BJ (cell line): ENCODE data around the gene CDC25B. TPM values are rescaled to one million over a fixed set of nuclear protein-coding genes. Genes with fewer than 3 reads are reported as not detected.

Source experiments
- CTCF ChIA-PET: fragments of 350-600 bp; formaldehyde crosslinking; extraction: SDS; loops from one replicate; lab custom pipeline; 2021; ENCODE audit warnings: antibody characterized with exemption, inconsistent platforms; lab: Yijun Ruan, JAX
- POLR2A ChIA-PET: fragments of 300-600 bp; sonication (Branson Sonifier 250); formaldehyde crosslinking; extraction: SDS; loops from one replicate; lab custom pipeline; 2021; ENCODE audit warnings: antibody characterized with exemption; lab: Charles Lee
- DNase-seq: peaks from one replicate; pipeline ENCODE4 v3.0.0-alpha.2; 2011; ENCODE audit warnings: low read depth
- H3K27me3 ChIP-seq: 2 replicates; pipeline ENCODE4 v1.6.0; 2011; ENCODE audit warnings: low read length; ENCODE audit not compliant: control insufficient read depth, insufficient read depth
- H3K36me3 ChIP-seq: 2 replicates; pipeline ENCODE4 v1.5.1; 2011; ENCODE audit warnings: low read length; ENCODE audit not compliant: control insufficient read depth, insufficient read depth
- H3K4me3 ChIP-seq: 2 replicates; pipeline ENCODE4 v1.5.1; 2011; ENCODE audit warnings: low read depth, mild to moderate bottlenecking, control low read depth, low read length
- CTCF ChIP-seq: IDR thresholded peaks from 2 replicates; pipeline ENCODE4 v1.5.1; 2011; ENCODE audit warnings: low read depth, mild to moderate bottlenecking, control low read depth, inconsistent platforms, low read length, moderate library complexity; ENCODE audit not compliant: insufficient read depth
- polyA minus RNA-seq: library from RNA; depleted of rRNA, polyadenylated mRNA; stranded (reverse); fragments of >200 nt; gene quantifications from 2 replicates; pipeline ENCODE4 v1.2.3, GENCODE V29; 2011; rRNA and poly(A)+ RNA removed
- polyA plus RNA-seq: library from polyadenylated mRNA; depleted of rRNA; stranded (reverse); fragments of >200 nt; gene quantifications from 2 replicates; pipeline ENCODE4 v1.2.3, GENCODE V29; 2011; rRNA removed

The CDC25B gene
- polyA plus RNA-seq (41.8 and 68.1 TPM in 2 replicates), polyA minus RNA-seq (28.0 and 36.5 TPM in 2 replicates)

- DNase-seq = peak; percentile 51
- ChIA-PET CTCF (interaction anchor here (0.8 to 2.9 kb wide), 7 partner anchors 9 to 24 kb away, joined by 3 to 28 read pairs (median 5); partner anchors contain the start of genes AP5S1, CENPB and SPEF1), POLR2A (interaction anchor here (0.5 to 0.6 kb wide), 2 partner anchors 9 to 117 kb away, joined by 3 read pairs; no protein-coding TSS in a partner anchor)
- Histone ChIP-seq H3K4me3 (peak within 1 kb of the TSS; percentile 68), H3K36me3 (peaks cover 18% of the 10 kb centered on the region), H3K27me3 (no peaks in the 10 kb centered on the region)
- peak; percentile 47 for TF ChIP-seq CTCF
These were observed at the start of gene CDC25B for GRCh38 chr20:3795511-3796468. Gene CDC25B, plus strand, starts transcription at chr20:3796310. Its CDS starts 222 bp downstream, at chr20:3796532.

GRCh38 chr20:3747471-3747870 is 48.6 kb upstream of the CDC25B start:
- 0 out of 2 replicates have a peak, but pooled peaks cover 2% of the 10 kb centered on the region for H3K27me3 ChIP-seq
- POLR2A ChIA-PET = interaction anchor here (0.6 kb wide), 1 partner anchor 134 kb away, joined by 3 read pairs; no protein-coding TSS in a partner anchor
- H3K4me3 ChIP-seq = no peak overlapping the region
- no peaks in the 10 kb centered on the region for H3K36me3 ChIP-seq
- TF ChIP-seq CTCF = no peak
- no peak for DNase-seq
- CTCF ChIA-PET = interaction anchor here (1.3 to 1.4 kb wide), 2 partner anchors 16 to 71 kb away, joined by 3 to 5 read pairs; no protein-coding TSS in a partner anchor

- TF ChIP-seq CTCF = no peak
- H3K36me3 ChIP-seq = no peaks in the 10 kb centered on the region
- H3K4me3 ChIP-seq = no peak overlapping the region
- H3K27me3 ChIP-seq = 0 out of 2 replicates have a peak, but pooled peaks cover 2% of the 10 kb centered on the region
- DNase-seq = no peak
- CTCF ChIA-PET = interaction anchor here (1.2 to 2.1 kb wide), 5 partner anchors 12 to 185 kb away, joined by 3 to 6 read pairs (median 4); no protein-coding TSS in a partner anchor
- POLR2A ChIA-PET = no interaction called here
These were observed 48.0 kb upstream of the CDC25B start for GRCh38 chr20:3748073-3748472.

GRCh38 chr20:3749087-3749688 is 46.9 kb upstream of the CDC25B start:
- no peak for DNase-seq
- H3K4me3 ChIP-seq = no peak overlapping the region

More at GRCh38 chr20:3749087-3749688, 46.9 kb upstream of the CDC25B start:
- no peaks in the 10 kb centered on the region for H3K27me3 ChIP-seq
- no peaks in the 10 kb centered on the region for H3K36me3 ChIP-seq
- TF ChIP-seq CTCF = no peak
- POLR2A ChIA-PET = no interaction called here
- CTCF ChIA-PET = interaction anchor here (0.5 to 2.1 kb wide), 9 partner anchors 12 to 186 kb away, joined by 3 to 6 read pairs (median 3); partner anchors contain the start of genes AP5S1 and CENPB
